NT2/D1 (cell line): ENCODE measurements around the gene ANGEL1.

Source experiments
- DNase-seq: peaks from one replicate; pipeline ENCODE4 v3.0.0-alpha.2; 2011; ENCODE audit warnings: low read depth, low spot score
- H3K27me3 ChIP-seq: 2 replicates; pipeline ENCODE4 v1.6.0; 2011; ENCODE audit warnings: mild to moderate bottlenecking; ENCODE audit not compliant: insufficient read length, insufficient read depth
- H3K36me3 ChIP-seq: 2 replicates; pipeline ENCODE4 v1.6.1; 2011; ENCODE audit warnings: mild to moderate bottlenecking, low read length, mixed read lengths; ENCODE audit not compliant: insufficient read depth, insufficient read length
- H3K4me1 ChIP-seq: 2 replicates; pipeline ENCODE4 v1.5.1; 2011; ENCODE audit not compliant: insufficient read depth, insufficient read length
- H3K4me3 ChIP-seq: 2 replicates; pipeline ENCODE4 v1.5.1; 2011; ENCODE audit warnings: low read depth; ENCODE audit not compliant: insufficient read length
- H3K9ac ChIP-seq: 2 replicates; pipeline ENCODE4 v1.6.0; 2011; ENCODE audit warnings: low read depth; ENCODE audit not compliant: insufficient read length
- H3K9me3 ChIP-seq: 2 replicates; pipeline ENCODE4 v1.5.1; 2011; ENCODE audit warnings: mild to moderate bottlenecking, low read length; ENCODE audit not compliant: insufficient read depth
- SUZ12 ChIP-seq: IDR thresholded peaks from 2 replicates; pipeline ENCODE4 v1.6.1; 2011; ENCODE audit not compliant: insufficient read length, insufficient read depth; ENCODE audit errors: extremely low read depth
- YY1 ChIP-seq: IDR thresholded peaks from 2 replicates; pipeline ENCODE4 v1.6.1; 2011; ENCODE audit not compliant: insufficient read length, insufficient read depth
- ZNF274 ChIP-seq: IDR thresholded peaks from 2 replicates; pipeline ENCODE4 v1.6.1; 2011; ENCODE audit warnings: mild to moderate bottlenecking, low read depth, low read length

The ANGEL1 gene

GRCh38 chr14:76782885-76783566 lies 29.7 kb downstream of the ANGEL1 start:
- Histone ChIP-seq H3K36me3 (peaks cover 81% of the 10 kb centered on the region), H3K27me3 (no peaks in the 10 kb centered on the region), H3K4me1 (peaks cover 12% of the 10 kb centered on the region), H3K4me3 (no peak overlapping the region), H3K9ac (no peak overlapping the region), H3K9me3 (no peaks in the 10 kb centered on the region)
- TF ChIP-seq SUZ12 = no peak
- no peak for TF ChIP-seq ZNF274
- no peak for TF ChIP-seq YY1
- DNase-seq = no peak

- TF ChIP-seq ZNF274 (no peak), SUZ12 (no peak), YY1 (no peak)
- Histone ChIP-seq H3K9me3 (no peaks in the 10 kb centered on the region), H3K4me3 (no peak overlapping the region), H3K9ac (no peak overlapping the region), H3K27me3 (no peaks in the 10 kb centered on the region), H3K4me1 (peaks cover 12% of the 10 kb centered on the region), H3K36me3 (peaks cover 80% of the 10 kb centered on the region)
- no peak for DNase-seq
These were observed 30.4 kb downstream of the ANGEL1 start for GRCh38 chr14:76782115-76782884.

DNA sequence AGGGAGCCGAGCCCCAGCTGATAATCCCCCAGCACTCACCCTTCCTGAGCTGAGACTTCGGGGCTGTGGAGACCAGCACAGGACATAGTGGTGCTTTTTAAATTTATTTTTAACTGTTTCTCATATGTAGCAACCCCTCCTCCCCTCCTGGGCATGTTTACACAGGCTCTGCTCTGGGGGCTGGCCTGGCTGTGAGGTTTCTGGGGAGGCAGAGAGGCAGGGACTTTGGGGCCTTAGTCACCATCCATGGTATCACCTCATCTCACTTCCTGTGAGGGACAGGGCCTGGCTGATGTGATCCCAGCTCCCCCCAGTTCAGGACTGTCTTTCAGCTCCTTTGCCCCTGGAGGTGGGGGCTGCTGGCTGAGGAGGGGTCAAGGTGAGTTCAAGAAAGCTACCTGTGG lies 31.0 kb downstream of the ANGEL1 start:
- H3K36me3 ChIP-seq = peaks cover 74% of the 10 kb centered on the region
- no peaks in the 10 kb centered on the region for H3K27me3 ChIP-seq
- DNase-seq = no peak
- no peak overlapping the region for H3K9ac ChIP-seq
- TF ChIP-seq SUZ12 (no peak), YY1 (no peak), ZNF274 (no peak)
- H3K4me1 ChIP-seq = peaks cover 17% of the 10 kb centered on the region
- H3K4me3 ChIP-seq = no peak overlapping the region
- no peaks in the 10 kb centered on the region for H3K9me3 ChIP-seq

DNA sequence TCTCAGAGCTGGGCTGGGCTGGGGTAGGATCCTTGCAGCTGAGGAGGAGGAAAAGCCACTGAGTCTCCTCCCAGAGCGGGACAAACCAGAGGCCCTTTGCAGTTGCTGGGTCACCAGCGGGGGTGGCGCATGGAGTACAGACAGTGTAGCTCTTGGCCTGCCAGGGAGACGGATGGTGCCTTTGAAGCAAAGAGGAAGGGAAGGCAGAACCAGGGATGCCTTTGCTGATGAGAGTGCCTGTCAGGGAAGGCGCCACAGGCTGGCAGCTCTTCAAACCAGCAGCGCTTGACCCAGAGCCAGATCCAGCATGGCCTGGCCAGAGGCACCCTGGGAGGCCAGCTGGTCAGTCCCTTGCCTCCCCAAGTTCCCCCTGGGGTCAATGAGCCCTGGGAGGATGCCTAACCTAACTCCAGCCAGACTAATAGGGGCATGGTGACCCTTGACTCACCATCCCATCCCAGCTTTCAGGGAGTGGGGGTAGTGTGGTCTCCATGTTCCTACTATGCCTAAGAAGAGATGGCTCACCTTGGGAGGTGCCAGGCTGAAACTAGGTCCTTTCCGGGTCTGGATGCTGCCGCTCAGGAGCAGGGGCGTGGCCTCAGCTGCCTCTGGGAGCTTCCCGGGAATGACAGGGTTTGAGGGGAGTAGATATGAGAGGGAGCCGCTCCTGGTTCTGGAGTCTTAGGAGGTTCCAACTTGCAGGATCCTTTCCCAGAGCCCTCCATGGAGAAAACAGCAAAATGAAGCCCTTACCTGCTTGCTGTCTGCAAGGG lies 31.6 kb downstream of the ANGEL1 start:
- DNase-seq = no peak
- Histone ChIP-seq H3K27me3 (no peaks in the 10 kb centered on the region), H3K4me3 (no peak overlapping the region), H3K4me1 (peaks cover 21% of the 10 kb centered on the region), H3K9ac (no peak overlapping the region), H3K36me3 (peaks cover 69% of the 10 kb centered on the region), H3K9me3 (no peaks in the 10 kb centered on the region)
- TF ChIP-seq YY1 (no peak), SUZ12 (no peak), ZNF274 (no peak)

GRCh38 chr14:76780360-76780759 lies 32.3 kb downstream of the ANGEL1 start:
- H3K36me3 ChIP-seq = peaks cover 65% of the 10 kb centered on the region
- no peaks in the 10 kb centered on the region for H3K27me3 ChIP-seq
- peaks cover 25% of the 10 kb centered on the region for H3K4me1 ChIP-seq
- no peaks in the 10 kb centered on the region for H3K9me3 ChIP-seq
- DNase-seq = no peak
- no peak overlapping the region for H3K4me3 ChIP-seq
- TF ChIP-seq SUZ12 = no peak
- no peak for TF ChIP-seq YY1
- no peak for TF ChIP-seq ZNF274
- no peak overlapping the region for H3K9ac ChIP-seq

DNA sequence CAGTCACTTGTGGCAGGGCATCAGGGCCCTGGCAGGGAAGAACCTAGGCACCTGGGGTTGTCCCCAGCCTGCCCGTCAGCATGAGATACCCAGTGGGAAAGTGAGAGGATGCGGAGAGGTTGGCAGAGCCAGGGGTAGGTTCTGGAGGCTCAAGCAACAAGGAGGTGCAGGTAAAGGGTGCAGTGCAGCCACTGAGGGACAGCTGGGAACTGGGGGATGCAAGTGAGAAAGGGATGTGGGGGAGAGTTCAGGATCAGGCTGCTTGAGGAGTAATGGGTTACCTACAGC lies 32.7 kb downstream of the ANGEL1 start:
- Histone ChIP-seq H3K9me3 (no peaks in the 10 kb centered on the region), H3K36me3 (peaks cover 64% of the 10 kb centered on the region), H3K4me1 (peaks cover 25% of the 10 kb centered on the region), H3K4me3 (no peak overlapping the region), H3K27me3 (no peaks in the 10 kb centered on the region), H3K9ac (no peak overlapping the region)
- TF ChIP-seq ZNF274 = no peak
- TF ChIP-seq YY1 = no peak
- no peak for TF ChIP-seq SUZ12
- DNase-seq = no peak
